Stimulated activated CD8-positive, alpha-beta memory T cell treated with anti-CD3 and anti-CD28 coated beads, Interleukin-15, amount 100 ng/mL, for 4 hours (primary cell): ENCODE data around the gene ZMYND15.

Experiments used
- DNase-seq, 2 donors: peaks; one replicate each; pipeline ENCODE4 v3.0.0-alpha.2; 2020; ENCODE audit warnings: low read depth in 2 of 2

The ZMYND15 gene

GRCh38 chr17:4716081-4716480 is 23.6 kb upstream of the ZMYND15 start:
- no peak for DNase-seq

GRCh38 chr17:4717791-4718190 is 21.8 kb upstream of the ZMYND15 start:
- no peak for DNase-seq

GRCh38 chr17:4718276-4718675 is 21.4 kb upstream of the ZMYND15 start:
- no peak for DNase-seq

- DNase-seq, result no peak
Measured at GRCh38 chr17:4719146-4719545, 20.5 kb upstream of the ZMYND15 start.

GRCh38 chr17:4719684-4720221 is 19.9 kb upstream of the ZMYND15 start:
- DNase-seq, result no peak

GRCh38 chr17:4720787-4721186 is 18.8 kb upstream of the ZMYND15 start:
- DNase-seq, result no peak

- DNase-seq, result no peak
Measured at GRCh38 chr17:4721203-4722135, 18.2 kb upstream of the ZMYND15 start.

- DNase-seq, result no peak
Measured at GRCh38 chr17:4722678-4723240, 16.9 kb upstream of the ZMYND15 start.

- no peak for DNase-seq
Measured at GRCh38 chr17:4724650-4725049, 15.0 kb upstream of the ZMYND15 start.

GRCh38 chr17:4725646-4726310 is 13.9 kb upstream of the ZMYND15 start:
- no peak for DNase-seq

- no peak for DNase-seq
Measured at GRCh38 chr17:4728124-4728523, 11.5 kb upstream of the ZMYND15 start.

- DNase-seq, result no peak
Measured at GRCh38 chr17:4733073-4733531, 6.5 kb upstream of the ZMYND15 start.

- DNase-seq, result no peak
Measured at GRCh38 chr17:4734857-4735475, 4.7 kb upstream of the ZMYND15 start.

GRCh38 chr17:4735876-4736651 is 3.6 kb upstream of the ZMYND15 start:
- no peak for DNase-seq

GRCh38 chr17:4738136-4739121 is 1.2 kb upstream of the ZMYND15 start:
- DNase-seq, result no peak

- DNase-seq, result no peak
Measured at GRCh38 chr17:4740025-4740351, 355 bp downstream of the ZMYND15 start.

- DNase-seq, result no peak
Measured at GRCh38 chr17:4740584-4740983, 951 bp downstream of the ZMYND15 start.

- no peak for DNase-seq
Measured at GRCh38 chr17:4741544-4741943, 1.9 kb downstream of the ZMYND15 start.

- no peak for DNase-seq
Measured at GRCh38 chr17:4742133-4742532, 2.5 kb downstream of the ZMYND15 start.

GRCh38 chr17:4742629-4743028 is 3.0 kb downstream of the ZMYND15 start:
- DNase-seq, result no peak
